K562 (cell line): ENCODE data around the gene FAM83G. TPM values are rescaled to one million over a fixed set of nuclear protein-coding genes. Genes with fewer than 3 reads are reported as not detected.

Experiments
- ATAC-seq: fragments of 200-7000 bp; cut with Tn5 transposase; 3 replicates; pipeline ENCODE4 v1.9.1; 2020; ENCODE audit warnings: moderate library complexity
- BruUV-seq: library from RNA; stranded (reverse); fragments of 400-500 nt; replicated peaks from 2 replicates; lab custom pipeline; 2021; lab: Mats Ljungman, UMichigan
- CTCF ChIA-PET: fragments of 300-600 bp; formaldehyde crosslinking; extraction: SDS; loops from one replicate; lab custom pipeline; 2021; ENCODE audit warnings: low intra/inter-chr PET ratio; lab: Yijun Ruan, JAX
- POLR2A ChIA-PET: fragments of 300-600, 350-650 bp; sonication (Branson Sonifier 250); formaldehyde crosslinking; extraction: SDS; loops from one replicate; lab custom pipeline; 2021; ENCODE audit warnings: antibody characterized with exemption, inconsistent platforms; lab: Yijun Ruan, JAX
- DNase-seq, 4 experiments: peaks; one replicate each; pipeline versions ENCODE4 v3.0.0 to v3.0.0-alpha.2; 2011 to 2018; ENCODE audit warnings: low spot score in 3 of 4, mixed read lengths in 3 of 4; ENCODE audit errors: extremely low read depth in 1 of 4
- FAIRE-seq: peaks from 2 replicates; lab custom pipeline; 2011; peaks lifted over from hg19 to GRCh38; lab: Jason Lieb, UNC
- H2AFZ ChIP-seq: 2 replicates; pipeline ENCODE4 v1.6.0; 2011; ENCODE audit warnings: low read depth, low read length, control low read depth, inconsistent platforms
- H3K27ac ChIP-seq: fragments of 200-600 bp; 3 replicates; pipeline ENCODE4 v1.8.0; 2011; ENCODE audit warnings: low read depth, mild to moderate bottlenecking, control low read depth, inconsistent platforms, low read length, moderate library complexity, mixed read lengths; ENCODE audit errors: extremely low read depth
- H3K27me3 ChIP-seq, 2 experiments: fragments of 300-600 bp in 1 of 2; 2 replicates in 1 of 2; 3 replicates in 1 of 2; pipeline versions ENCODE4 v1.6.0 to v1.8.0; 2011; ENCODE audit warnings: inconsistent platforms in 2 of 2, low read length in 2 of 2, mild to moderate bottlenecking in 1 of 2, mixed read lengths in 1 of 2, moderate library complexity in 1 of 2; ENCODE audit not compliant: control insufficient read depth in 2 of 2, insufficient read depth in 2 of 2
- H3K36me3 ChIP-seq: fragments of 300-600 bp; 3 replicates; pipeline ENCODE4 v1.8.0; 2011; ENCODE audit warnings: mild to moderate bottlenecking, low read length, inconsistent platforms; ENCODE audit not compliant: control insufficient read depth, insufficient read depth
- H3K4me1 ChIP-seq, 2 experiments: fragments of 200-600 bp in 1 of 2; replicated peaks in 1 of 2; 2 replicates in 1 of 2; 3 replicates in 1 of 2; pipeline versions ENCODE4 v1.5.1 to v1.8.0; 2011; ENCODE audit warnings: inconsistent platforms in 2 of 2, low read length in 2 of 2, mild to moderate bottlenecking in 1 of 2, mixed read lengths in 1 of 2, moderate library complexity in 1 of 2; ENCODE audit not compliant: control insufficient read depth in 2 of 2, insufficient read depth in 2 of 2
- H3K4me2 ChIP-seq: 2 replicates; pipeline ENCODE4 v1.6.1; 2011; ENCODE audit warnings: low read length, control low read depth, inconsistent platforms, mixed read lengths; ENCODE audit not compliant: insufficient read depth
- H3K4me3 ChIP-seq: fragments of 200-600 bp; sonication (generic), shearing (Covaris generic); 2 replicates; pipeline ENCODE4 v1.5.1; 2016; ENCODE audit warnings: control low read depth, inconsistent platforms
- H3K79me2 ChIP-seq: fragments of 200-600 bp; 3 replicates; pipeline ENCODE4 v1.8.0; 2011; ENCODE audit warnings: low read length, inconsistent platforms; ENCODE audit not compliant: control insufficient read depth, insufficient read depth
- H3K9ac ChIP-seq, 2 experiments: 2 replicates each; pipeline versions ENCODE4 v1.6.0 to v1.6.1; 2011; ENCODE audit warnings: low read depth in 2 of 2, low read length in 2 of 2, control low read depth in 1 of 2, inconsistent platforms in 1 of 2, mild to moderate bottlenecking in 1 of 2, mixed read lengths in 1 of 2; ENCODE audit not compliant: insufficient read depth in 1 of 2
- H3K9me1 ChIP-seq: one replicate; pipeline ENCODE4 v1.6.0; 2011; ENCODE audit warnings: inconsistent platforms, mild to moderate bottlenecking, low read length, moderate library complexity; ENCODE audit not compliant: control insufficient read depth, insufficient read depth
- H3K9me3 ChIP-seq: replicated peaks from 2 replicates; pipeline ENCODE4 v1.5.1; 2011; ENCODE audit warnings: low read depth, low read length, inconsistent platforms; ENCODE audit not compliant: control insufficient read depth, insufficient read depth
- H4K20me1 ChIP-seq: replicated peaks from 2 replicates; pipeline ENCODE4 v1.6.1; 2011; ENCODE audit warnings: low read length, inconsistent platforms, mixed read lengths; ENCODE audit not compliant: control insufficient read depth, insufficient read depth
- ATF3 ChIP-seq, 2 experiments: fragments of 450-650 bp in 1 of 2; sonication (generic) in 1 of 2; formaldehyde crosslinking in 1 of 2; IDR thresholded peaks in 1 of 2; conservative IDR thresholded peaks in 1 of 2; 2 replicates each; pipeline versions ENCODE4 v1.6.1 to v1.8.1; 2016 to 2023; ENCODE audit warnings: mild to moderate bottlenecking in 2 of 2, moderate library complexity in 2 of 2, inconsistent platforms in 1 of 2, missing genetic modification reagents in 1 of 2
- CREBBP ChIP-seq: IDR thresholded peaks from one replicate; pipeline ENCODE4 v1.6.1; 2012; ENCODE audit warnings: low read depth, mild to moderate bottlenecking, control low read depth, inconsistent platforms, low read length
- HNRNPH1 ChIP-seq: fragments of 200-400 bp; formaldehyde crosslinking; optimal IDR thresholded peaks from 2 replicates; pipeline ENCODE3; 2017; ENCODE audit warnings: low read depth, mild to moderate bottlenecking, low read length, moderate library complexity
- KDM1A ChIP-seq, 2 experiments: fragments of 450-650 bp; IDR thresholded peaks; 2 replicates each; pipeline ENCODE4 v1.6.1; 2016; ENCODE audit warnings: mild to moderate bottlenecking in 2 of 2
- MCM7 ChIP-seq, 2 experiments: fragments of 450-650 bp; IDR thresholded peaks; 2 replicates each; pipeline ENCODE4 v1.6.1; 2016 to 2018
- NUFIP1 ChIP-seq: fragments of 450-650 bp; IDR thresholded peaks from 2 replicates; pipeline ENCODE4 v1.6.1; 2018; ENCODE audit not compliant: partially characterized antibody
- PCBP1 ChIP-seq: fragments of 200-400 bp; formaldehyde crosslinking; IDR thresholded peaks from 2 replicates; pipeline ENCODE4 v1.6.1; 2018; ENCODE audit warnings: mild to moderate bottlenecking, low read depth, low read length; ENCODE audit not compliant: poor library complexity, severe bottlenecking
- POLR2H ChIP-seq: IDR thresholded peaks from 2 replicates; pipeline ENCODE4 v1.6.1; 2016; ENCODE audit warnings: missing genetic modification characterization, low read depth, mild to moderate bottlenecking, control low read depth, missing compliant biosample characterization, moderate library complexity
- PRDM10 ChIP-seq: fragments of 450-650 bp; IDR thresholded peaks from 2 replicates; pipeline ENCODE4 v1.6.1; 2018; ENCODE audit not compliant: partially characterized antibody
- ZFP36 ChIP-seq: fragments of 150-350 bp; IDR thresholded peaks from 2 replicates; pipeline ENCODE4 v1.6.1; 2018; ENCODE audit warnings: low read length, low read depth; ENCODE audit not compliant: partially characterized antibody
- ZNF707 ChIP-seq: fragments of 250-450 bp; sonication (Bioruptor Pico); conservative IDR thresholded peaks from 2 replicates; pipeline ENCODE4 v1.8.0; 2022; ENCODE audit warnings: inconsistent platforms, mild to moderate bottlenecking, moderate library complexity
- ZNF778 ChIP-seq: fragments of 450-650 bp; formaldehyde crosslinking; IDR thresholded peaks from 2 replicates; pipeline ENCODE4 v1.4.0; 2020; ENCODE audit warnings: mild to moderate bottlenecking, moderate library complexity
- WGBS: fragments of 100-300 bp; shearing (Covaris generic); methylation state at CpG from one replicate; pipeline ENCODE4 v1.1.6; 2016; ENCODE audit warnings: low coverage, mixed read lengths; ENCODE audit not compliant: insufficient coverage; ENCODE audit errors: missing lambda C conversion rate; 5-methylcytosine and 5-hydroxymethylcytosine counted together
- in situ Hi-C: fragments of 300-500 bp; cut with MboI; formaldehyde crosslinking; loops from 4 replicates; pipeline ENCODE4 v1.15.0; 2018; ENCODE audit warnings: inconsistent platforms, mixed read lengths
- intact Hi-C: fragments of 100-400 bp; cut with micrococcal nuclease; formaldehyde crosslinking; loops from 2 replicates; pipeline ENCODE4 v1.14.2; 2022
- polyA plus RNA-seq, 8 experiments: library from polyadenylated mRNA; depleted of rRNA in 4 of 8; stranded (reverse) in 5 of 8; unstranded in 3 of 8; fragments of >200 nt; fragmentation: Nextera tagmentation in 2 of 8; fragmentation: Illumina TruSeq in 1 of 8; extraction: Ambion mirVana in 2 of 8; extraction: Trizol in 1 of 8; gene quantifications; 2 replicates each; pipeline versions ENCODE4 v1.2.1 to v1.2.3, GENCODE V29; 2011 to 2014; ENCODE audit warnings: inconsistent platforms in 1 of 8, missing spikeins in 1 of 8
- total RNA-seq, 7 experiments: library from RNA; depleted of rRNA in 6 of 7; stranded (reverse); fragments of >200 nt in 6 of 7; fragmentation: Illumina TruSeq in 2 of 7; extraction: Trizol in 2 of 7; gene quantifications; 2 replicates each; pipeline versions ENCODE4 v1.2.1 to v1.2.3, GENCODE V29; 2011 to 2021; ENCODE audit warnings: low replicate concordance in 1 of 7

Gene FAM83G
- total and polyA plus RNA-seq, 9 of the 15 experiments (the other 6 are each of a cell fraction or from before 2014, with no cell fraction given) = 0.04 to 10.3 (median 4.5) TPM; not detected in 1

GRCh38 chr17:18958611-18959010 lies 46.0 kb downstream of the FAM83G start:
- no peak for TF ChIP-seq POLR2H (tag)
- TF ChIP-seq PCBP1 = no peak
- no peak for TF ChIP-seq PRDM10
- no peak for TF ChIP-seq KDM1A (IDR thresholded peaks at IDR 0.05)
- TF ChIP-seq ZNF778 (CRISPR knock-in tag) = no peak
- TF ChIP-seq MCM7 (IDR thresholded peaks at IDR 0.05) = no peak
- no peak for TF ChIP-seq NUFIP1
- TF ChIP-seq ZNF707 = no peak
- TF ChIP-seq CREBBP = no peak
- TF ChIP-seq HNRNPH1 = no peak
- no peak for TF ChIP-seq ZFP36
- TF ChIP-seq ATF3 (IDR thresholded peaks at IDR 0.05) = no peak
- TF ChIP-seq ATF3 (CRISPR knock-in tag; conservative IDR thresholded peaks at IDR 0.05) = no peak
- TF ChIP-seq, all 486 proteins: peak for 0
- Histone ChIP-seq H4K20me1 (no peaks in the 10 kb centered on the region), H3K27me3 (no peaks in the 10 kb centered on the region), H2AFZ (no peak overlapping the region), H3K4me1 (peaks cover 0 to 25% of the 10 kb centered on the region in 2 experiments; a peak in 2 of 5 replicates), H3K27ac (no peak overlapping the region), H3K4me2 (no peak overlapping the region), H3K4me3 (no peak overlapping the region), H3K79me2 (no peaks in the 10 kb centered on the region), H3K9me3 (no peaks in the 10 kb centered on the region), H3K9ac (no peak overlapping the region), H3K36me3 (no peaks in the 10 kb centered on the region), H3K9me1 (no peaks in the 10 kb centered on the region)
- no peak for FAIRE-seq
- no peak for DNase-seq
- BruUV-seq = no TSS peak
- ChIA-PET CTCF (no interaction called here), POLR2A (no interaction called here)
- in situ Hi-C loops (loop anchor here (10.0 kb wide), 1 partner anchor 186 kb away; no protein-coding TSS in a partner anchor), intact Hi-C loops (loop anchor here (10.0 kb wide), 1 partner anchor 144 kb away; no protein-coding TSS in a partner anchor)
- ATAC-seq = no peak
- 52% methylated on average over 11 of the region's 11 CpGs for WGBS
